Eye (tissue), 1 donor: ENCODE measurements around the gene RILPL1.
"Not testable (repeated sequence)": the region's sequence is repeated elsewhere in the genome, so short reads cannot be mapped to it uniquely, and the experiment has no call there.

Experiments used
- DNase-seq: peaks from one replicate; pipeline ENCODE4 v3.0.0-alpha.2; 2015

RILPL1 gene

DNA sequence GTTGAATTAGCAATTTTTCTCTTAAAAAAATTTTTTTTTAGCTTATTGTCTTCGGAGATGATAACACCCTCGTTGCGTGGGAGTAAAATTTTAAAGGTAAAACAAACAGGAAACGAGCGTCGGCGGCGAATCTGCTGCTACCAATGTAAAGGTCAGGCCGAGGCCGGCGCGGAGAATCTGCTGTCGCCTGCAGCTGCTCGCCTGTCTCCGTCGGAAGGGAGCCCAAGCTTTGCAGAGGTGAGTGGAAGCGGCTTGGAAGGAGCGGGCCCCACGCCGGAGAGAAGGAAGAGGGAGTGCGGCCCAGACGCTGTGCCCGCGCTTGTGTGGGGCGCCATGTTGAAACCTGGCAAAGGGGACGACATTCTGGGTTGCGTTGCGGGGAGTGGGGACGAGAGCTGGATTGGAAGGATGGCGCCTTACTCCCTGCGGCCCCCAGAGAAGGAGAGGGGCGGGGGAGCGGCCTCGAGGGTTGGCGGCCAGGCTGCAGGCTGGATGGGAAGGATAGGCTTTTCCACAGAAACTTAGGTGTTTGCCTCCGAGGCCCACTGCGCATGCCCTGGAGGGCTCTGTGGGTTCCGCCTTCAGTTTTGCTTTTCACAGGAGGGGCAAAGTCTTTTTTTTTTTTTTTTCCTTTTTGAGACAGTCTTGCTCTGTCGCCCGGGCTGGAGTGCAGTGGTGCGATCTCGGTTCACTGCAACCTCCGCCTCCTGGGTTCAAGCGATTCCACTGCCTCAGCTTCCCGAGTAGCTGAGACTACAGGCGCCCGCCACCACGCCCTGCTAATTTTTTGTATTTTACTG is 75.3 kb downstream of the RILPL1 start, which contains the start of gene SNRNP35:
TSS of gene SNRNP35 (plus strand) at position 160 of the 800 bp plus-strand sequence. CDS start 7,402 bp downstream, outside the sequence.
- peak; percentile 94 for DNase-seq

DNA sequence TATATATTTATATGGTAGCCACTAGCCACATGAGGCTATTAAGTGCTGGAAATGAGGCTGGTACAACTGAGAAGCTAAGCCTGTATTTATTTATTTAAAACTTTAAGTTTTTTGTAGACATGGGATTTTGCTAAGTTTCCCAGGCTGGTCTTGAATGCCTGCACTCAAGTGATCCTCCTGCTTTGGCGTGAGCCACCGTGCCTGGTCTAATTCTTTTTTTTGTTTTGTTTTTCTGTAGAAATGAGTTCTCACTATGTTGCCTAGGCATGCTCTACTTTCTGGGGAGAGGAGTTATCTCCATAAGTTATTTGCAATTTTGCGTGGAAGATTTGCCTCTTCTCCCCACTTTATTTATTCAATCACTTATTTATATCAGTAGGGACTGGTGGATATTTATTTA is 80.4 kb downstream of the RILPL1 start:
- peak; percentile 48 for DNase-seq

DNA sequence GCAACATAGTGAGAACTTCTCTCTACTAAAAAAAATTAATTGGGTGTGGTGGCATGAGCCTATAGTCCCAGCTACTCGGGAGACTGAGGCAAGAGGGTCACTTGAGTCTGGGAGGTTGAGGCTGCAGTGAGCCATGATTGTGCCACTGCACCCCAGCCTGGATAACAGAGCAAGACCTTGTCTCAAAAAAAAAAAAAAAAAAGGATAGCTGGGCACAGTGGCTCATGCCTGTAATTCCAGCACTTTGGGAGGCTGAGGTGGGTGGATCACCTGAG is 81.3 kb downstream of the RILPL1 start:
- DNase-seq = peak; percentile 17

DNA sequence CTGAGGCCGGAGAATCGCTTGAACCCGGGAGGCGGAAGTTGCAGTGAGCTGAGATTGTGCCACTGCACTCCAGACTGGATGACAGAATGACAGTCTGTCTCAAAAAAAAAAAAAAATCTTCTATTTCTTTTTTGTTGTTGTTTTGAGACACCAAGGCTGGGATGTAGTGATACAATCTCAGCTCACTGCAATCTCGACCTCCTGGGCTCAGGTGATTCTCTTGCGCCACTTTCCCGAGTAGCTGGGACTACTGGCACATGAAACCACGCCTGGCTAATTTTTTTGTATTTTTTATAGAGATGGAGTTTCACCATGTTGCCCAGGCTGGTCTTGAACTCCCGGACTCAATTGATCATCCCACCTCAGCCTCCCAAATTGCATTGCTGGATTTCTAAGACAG is 82.9 kb downstream of the RILPL1 start:
- DNase-seq = no peak

DNA sequence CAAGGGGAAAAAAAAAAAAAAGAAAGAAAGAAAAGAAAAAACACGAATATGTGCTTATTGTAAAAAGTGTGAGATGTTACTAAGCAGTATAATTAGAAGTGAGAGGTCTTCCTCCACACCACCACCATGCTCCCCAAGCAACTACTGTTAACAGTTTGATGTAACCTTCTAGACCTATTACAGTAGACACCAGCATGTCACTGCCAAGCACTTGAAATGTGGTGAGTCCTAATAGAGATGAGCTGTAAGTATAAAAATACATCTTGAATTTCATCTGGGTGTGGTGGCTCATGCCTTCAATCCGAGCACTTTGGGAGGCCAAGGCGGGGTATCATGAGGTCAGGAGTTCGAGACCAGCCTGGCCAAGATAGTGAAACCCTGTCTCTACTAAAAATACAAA is 83.7 kb downstream of the RILPL1 start:
- no peak for DNase-seq

DNA sequence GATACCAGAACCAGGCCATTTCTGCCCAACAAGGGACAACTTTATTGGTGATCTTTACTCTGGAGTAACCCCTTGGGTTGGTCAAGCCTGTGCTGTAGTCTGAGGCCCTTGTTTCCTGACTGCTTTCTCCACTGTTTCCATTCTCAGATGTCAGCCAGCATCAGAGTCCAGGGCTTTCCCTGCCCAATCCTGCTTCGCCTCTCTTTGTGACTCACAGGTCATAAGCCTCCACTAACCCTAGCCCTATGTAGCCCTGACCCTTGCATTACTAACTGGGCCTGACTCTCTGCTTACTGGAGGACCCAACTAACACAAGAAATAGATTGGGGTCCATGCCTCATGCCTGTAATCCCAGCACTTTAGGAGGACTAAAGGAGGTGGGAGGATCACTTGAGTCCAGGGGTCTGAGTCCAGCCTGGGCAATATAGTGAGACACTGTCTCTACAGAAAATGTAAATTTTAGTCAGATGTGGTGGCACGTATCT is 84.2 kb downstream of the RILPL1 start:
- no peak for DNase-seq

DNA sequence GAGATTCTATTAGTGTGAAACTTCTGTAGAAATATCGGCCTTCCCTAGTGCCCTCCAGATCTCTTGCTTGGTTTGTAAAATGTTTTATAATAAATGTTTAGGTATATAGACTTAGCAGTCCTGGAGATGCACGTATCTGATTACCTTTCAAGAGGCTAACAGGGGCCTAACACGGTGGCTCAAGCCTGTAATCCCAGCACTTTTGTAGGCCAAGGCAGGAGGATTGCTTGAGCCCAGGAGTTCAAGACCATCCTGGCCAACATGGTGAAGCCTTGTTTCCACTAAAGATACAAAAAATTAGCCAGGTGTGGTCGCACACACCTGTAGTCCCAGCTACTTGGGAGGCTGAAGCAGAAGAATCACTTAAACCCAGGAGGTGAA is 87.2 kb downstream of the RILPL1 start:
- no peak for DNase-seq

DNA sequence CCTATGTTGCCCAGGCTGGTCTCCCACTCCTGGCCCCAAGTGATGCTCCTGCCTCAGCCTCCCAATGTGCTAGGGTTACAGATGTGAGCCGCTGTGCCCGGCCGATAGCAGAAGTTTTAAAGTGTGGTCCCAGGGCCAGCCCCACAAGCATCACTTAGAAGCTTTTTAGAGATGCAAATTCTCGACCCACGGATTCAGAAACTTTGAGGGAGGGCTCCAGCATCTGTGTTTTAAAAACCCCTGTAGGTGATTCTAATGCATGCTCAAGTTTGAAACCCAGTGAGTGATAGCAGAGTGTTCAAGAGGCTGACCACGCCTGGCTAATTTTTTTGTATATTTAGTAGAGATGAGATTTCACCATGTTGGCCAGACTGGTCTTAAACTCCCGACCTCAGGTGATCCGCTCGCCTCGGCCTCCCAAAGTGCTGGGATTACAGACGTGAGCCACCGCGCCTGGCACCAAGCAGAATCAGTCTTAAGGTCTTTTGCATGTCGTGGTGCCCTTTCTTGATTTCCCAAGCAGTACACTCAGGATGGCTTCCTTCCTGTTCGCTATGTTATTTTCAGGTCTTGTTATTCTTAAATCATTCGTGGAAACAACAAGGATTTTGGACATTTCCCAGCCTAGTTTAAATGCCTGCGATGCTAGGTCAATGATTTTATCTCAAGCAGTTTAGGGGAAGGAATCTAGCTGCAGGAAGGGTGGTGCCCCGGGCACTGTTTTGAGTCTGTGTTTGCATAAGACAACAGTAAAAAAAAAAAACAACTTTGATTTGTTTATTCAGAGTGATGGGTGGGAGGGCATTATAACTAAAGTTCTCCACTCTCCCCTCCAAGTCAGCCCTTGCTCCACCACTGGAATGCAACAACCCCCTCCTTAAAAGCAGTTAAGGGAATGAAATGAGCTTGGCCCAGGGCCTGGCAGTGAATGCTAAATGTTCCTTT is 87.9 kb downstream of the RILPL1 start:
- peak; percentile 24 for DNase-seq

DNA sequence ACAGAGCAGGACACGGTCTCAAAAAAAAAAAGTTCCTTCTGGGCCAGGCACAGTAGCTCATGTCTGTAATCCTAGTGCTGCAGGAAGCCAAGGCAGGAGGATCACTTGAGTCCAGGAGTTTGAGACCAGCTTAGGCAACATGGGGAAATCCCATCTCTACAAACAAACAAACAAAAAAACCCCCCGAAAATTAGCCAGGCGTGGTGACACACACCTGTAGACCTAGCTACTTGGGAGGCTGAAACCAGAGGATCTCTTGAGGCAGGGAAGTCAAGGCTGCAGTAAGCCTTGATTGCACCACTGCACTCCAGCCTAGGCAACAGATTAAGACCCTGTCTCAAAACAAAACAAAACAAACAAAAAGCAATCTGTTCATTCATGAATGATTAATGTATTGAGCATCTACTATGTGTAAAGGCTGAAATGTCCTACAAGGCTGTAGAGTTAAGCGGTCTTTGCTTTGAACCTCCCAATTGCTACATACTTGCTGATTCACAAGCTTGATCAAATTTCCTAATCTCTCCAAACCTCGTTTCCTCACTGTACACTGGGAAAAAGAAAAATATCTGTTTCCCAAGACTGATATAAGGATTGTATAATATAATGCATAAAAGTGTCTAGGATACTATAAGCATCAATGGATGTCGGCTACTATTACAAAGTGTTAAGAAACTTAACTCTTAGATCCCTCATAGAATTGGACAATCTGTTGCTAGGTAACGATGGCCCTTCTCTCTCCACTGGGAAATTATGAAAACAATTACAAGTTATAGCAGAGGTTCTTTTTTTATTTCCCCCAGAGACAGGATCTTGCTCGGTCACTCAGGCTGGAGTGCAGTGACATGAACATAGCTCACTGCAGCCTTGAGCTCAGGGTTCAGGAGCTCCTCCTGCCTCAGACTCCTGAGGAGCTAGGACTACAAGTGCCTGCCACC is 89.2 kb downstream of the RILPL1 start:
- DNase-seq = no peak

DNA sequence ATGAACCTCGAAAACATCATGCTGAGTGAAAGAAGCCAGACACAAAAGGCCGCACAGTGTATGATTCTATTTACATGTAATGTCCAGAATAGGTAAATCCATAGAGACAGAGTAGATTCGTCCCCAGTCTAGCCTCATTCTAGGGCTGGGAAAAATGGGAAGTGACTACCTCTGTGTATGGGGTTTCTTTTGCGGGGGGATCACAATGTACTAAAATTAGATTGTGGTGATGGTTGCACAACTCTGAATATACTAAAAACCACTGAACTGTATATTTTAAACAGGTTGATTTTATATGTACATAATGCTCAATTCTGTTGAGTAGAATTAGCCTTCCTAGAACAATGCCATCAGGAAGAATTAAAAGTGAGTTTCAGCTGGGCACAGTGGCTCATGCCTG is 90.7 kb downstream of the RILPL1 start:
- DNase-seq = no peak

DNA sequence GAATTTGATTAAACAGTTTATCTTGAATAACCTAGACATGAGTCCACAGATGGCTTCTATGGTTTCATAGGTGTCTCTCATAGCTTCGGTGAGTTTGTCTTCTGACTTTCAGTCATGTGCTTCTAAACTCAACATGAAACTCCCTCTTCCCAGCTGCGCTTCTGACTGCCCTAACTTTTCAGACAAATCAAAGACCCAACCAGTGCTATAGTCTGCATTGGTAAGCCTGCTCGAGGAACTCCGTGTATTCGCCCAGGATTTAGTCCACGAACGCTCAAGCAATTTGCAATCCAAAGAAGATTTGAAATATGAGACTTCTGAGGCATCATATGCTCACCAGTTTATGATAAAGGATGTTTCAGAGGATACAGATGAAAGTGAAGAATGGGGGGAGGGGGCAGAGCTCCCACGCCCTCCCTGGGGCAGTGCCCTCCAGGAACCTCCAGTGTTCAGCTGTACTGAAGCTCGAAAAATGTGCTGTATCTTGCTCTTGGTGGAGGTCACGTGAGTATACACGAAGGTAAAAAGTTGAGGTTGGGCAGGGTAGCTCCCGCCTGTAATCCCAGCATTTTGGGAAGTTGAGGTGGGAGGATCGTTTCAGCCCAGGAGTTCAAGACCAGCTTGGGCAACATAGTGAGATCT is 91.9 kb downstream of the RILPL1 start:
- DNase-seq = no peak

DNA sequence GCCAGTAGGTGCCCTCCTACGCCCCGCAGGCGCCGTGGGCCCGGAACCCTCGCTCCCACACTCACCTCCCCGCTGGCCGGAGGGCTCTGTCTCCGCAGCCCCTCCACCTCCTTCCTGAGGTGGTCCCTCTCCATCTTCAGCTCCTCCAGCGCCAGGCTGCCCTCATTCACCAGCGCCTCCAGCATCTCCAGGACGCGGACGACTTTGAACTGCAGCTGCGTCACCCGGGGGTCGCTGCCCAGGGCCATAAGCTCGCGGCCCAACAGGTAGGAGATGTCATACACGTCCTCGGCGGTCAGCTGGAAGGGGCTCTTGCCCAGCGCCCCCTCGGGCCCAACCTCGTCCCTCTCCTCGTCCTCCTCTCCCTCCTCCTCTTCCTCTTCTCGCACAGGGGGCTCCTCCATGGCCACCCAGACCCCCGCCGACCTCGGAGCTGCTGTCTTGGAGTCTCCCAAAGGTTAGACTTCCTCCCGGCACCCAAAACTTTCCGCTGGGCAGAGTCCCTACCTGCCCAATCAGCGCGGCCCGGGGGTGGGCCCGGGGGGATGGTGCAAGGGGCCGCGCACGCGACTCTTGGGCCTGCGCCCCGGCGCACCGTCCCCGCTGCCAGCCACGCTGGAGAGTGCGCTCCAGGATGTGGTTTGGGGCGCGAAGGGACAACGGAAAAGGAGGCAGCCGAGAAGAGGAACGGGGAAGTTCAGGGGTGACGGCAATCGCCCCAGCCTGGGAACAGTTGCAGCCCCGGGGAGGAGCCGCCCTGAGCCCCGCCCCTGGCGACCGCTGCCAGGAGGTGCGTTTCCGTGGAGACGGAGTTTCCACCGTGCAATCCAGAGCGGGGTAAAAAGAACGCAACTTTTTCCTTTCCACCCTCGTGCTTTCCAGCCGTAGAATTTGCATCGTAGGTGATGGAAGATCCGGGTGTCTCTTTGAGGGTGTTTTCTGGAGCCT is 97.2 kb downstream of the RILPL1 start, which contains the start of gene RILPL2:
TSS of gene RILPL2 (minus strand) at position 668 of the 948 bp plus-strand sequence. CDS start at position 404, 264 bp downstream.
- DNase-seq = peak; percentile 84

DNA sequence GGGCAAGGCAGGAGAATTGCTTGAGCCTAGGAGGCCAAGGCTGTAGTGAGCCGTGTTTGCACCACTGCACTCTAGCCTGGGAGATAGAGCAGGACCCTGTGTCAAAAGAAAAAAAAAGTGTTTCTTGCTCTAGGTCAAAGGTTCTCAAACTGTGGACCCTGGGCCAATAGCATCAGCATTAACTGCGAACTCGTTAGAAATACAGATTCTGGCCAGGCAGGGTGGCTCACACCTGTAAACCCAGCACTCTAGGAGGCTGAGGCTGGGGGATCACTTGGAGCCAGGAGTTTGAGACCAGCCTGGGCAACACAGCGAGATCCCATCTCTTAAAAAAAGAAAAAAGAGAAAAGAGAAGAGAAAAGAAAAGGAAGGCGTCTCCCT is 97.9 kb downstream of the RILPL1 start:
- no peak for DNase-seq

DNA sequence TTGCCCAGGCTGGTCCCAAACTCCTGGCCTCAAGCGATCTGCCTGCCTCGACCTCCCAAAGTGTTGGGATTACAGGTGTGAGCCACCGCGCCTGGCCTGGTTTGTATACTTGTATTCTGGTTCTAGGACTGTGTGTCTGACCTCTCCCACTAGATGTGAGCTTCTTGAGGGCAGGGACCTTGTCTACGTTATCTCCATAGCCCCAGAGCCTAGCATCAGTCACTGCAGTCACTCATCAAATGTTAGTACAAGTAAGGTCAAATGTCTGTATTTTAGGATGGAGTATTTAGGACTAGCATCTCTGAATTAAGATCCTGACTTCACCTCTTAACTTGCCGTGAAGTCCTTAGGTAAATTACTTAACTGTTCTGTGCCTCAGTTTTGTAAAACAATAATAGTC is 99.9 kb downstream of the RILPL1 start:
- DNase-seq = no peak

DNA sequence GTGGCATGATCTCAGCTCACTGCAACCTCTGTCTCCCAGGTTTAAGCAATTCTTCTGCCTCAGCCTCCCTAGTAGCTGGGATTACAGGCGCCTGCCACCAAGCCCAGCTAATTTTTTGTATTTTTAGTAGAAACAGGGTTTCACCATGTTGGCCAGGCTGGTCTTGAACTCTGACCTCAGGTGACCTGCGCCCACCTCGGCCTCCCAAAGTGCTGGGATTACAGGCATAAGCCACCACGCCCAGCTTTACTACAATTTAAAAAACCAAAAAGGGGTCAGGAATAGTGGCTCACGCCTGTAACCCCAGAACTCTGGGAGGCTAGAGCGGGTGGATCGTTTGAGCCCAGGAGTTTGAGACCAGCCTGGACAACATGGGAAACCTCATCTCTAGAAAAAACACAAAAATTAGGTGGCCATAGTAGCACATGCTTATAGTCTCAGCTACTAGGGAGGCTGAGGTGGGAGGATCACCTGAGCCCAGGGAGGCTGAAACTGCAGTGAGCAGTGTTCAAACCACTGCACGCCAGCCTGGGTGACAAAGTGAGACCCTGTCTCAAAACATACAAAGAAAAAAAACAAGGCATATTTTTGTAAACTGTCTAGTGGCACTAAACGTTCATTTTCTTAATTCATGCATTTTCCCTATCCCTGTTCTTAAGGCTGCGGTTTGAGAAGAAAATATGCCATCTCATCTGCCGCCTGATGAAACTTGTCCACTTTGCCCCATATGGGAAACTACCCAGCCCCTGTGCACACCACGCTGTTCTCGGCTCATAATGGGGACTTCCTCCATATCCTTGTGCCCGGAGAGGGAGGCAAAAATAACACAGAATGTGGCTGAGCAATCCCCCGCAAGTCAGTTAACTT is 101.3 kb downstream of the RILPL1 start:
- DNase-seq = not testable (repeated sequence)

DNA sequence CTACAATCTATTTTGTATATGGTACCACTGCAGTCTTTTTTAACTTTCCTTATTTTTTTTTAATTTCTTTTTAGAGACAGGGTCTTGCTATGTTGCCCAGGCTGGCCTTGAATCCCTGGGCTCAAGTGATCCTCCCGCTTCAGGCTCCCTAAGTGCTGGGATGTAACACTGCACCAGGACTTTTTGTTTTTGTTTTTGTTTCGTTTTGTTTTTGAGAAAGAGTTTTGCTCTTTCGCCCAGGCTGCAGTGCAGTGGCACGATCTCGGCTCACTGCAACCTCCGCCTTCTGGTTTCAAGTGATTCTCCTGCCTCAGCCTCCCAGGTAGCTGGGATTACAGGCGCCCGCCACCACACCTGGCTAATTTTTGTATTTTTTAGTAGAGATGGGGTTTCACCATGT is 104.4 kb downstream of the RILPL1 start:
- not testable (repeated sequence) for DNase-seq

DNA sequence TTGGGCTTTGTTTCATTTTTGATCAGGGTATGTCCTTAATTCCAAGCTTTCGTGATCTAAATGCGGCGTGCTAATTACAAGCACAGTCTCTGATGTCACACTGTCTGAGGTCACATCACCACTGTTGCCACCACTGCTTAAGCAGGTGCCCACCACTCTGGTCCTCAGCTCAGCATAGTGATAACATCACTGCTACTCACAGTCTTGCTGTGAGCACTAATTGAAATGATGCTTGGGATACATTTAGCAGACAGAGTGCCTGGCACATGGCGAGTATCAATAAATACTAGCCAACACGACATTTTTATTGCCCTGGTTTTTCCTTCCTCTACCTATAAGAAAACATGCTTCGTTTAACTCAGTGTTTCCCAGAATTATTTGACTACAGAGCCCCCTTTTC is 104.9 kb downstream of the RILPL1 start:
- no peak for DNase-seq

DNA sequence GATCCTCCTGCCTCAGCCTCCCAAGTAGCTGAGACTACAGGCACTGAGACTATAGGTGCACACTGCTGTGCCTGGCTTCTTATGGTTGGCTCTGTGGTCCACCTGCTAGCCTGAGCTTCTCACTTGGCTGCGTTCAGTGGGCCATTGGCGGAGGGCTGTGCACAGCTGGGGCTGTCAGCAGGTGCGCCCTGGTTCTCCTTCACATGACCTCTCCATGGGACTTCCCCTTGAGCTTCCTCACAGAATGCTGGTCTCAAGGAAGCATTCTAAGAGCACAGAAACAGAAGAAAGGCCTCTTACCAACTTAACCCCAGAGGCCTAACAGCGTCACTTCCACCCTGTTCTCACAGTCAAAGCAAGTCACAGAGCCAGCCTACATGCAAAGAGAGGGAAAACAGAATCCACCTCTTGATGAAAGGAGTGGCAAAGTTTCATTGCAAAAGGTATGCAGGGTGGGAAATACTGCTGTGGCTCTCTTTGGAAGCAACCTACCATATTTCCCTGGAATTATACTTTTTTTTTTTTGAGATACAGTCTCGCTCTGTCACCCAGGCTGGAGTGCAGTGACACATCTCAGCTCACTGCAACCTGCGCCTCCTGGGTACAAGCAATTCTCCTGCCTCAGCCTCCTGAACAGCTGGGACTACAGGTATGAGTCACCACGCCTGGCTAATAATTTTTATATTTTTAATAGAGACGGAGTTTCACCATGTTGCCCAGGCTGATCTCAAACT is 106.3 kb downstream of the RILPL1 start:
- DNase-seq = no peak

DNA sequence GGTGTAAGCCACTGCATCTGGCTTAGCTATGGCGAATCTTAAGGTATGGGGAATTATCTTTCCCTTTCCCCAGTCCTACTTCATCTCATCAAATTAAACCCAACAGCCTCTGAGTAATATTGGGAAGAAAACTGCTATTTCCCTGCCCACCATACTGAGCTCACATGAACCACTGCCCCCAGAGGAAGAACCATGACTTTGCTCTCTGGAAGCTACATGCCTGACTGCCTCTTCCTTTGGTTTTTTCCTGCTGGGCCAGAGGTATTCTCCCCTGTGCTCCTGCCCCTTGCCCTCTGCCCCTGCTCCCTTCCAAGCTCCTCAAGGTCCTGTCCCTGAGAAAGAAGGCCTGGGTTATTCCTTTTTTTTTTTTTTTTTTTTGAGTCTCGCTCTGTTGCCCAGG is 112.2 kb downstream of the RILPL1 start:
- DNase-seq = no peak
